Left renal pelvis (tissue), 4 donors: ENCODE results near the gene CORO7. TPM values are rescaled to one million over a fixed set of nuclear protein-coding genes. Genes with fewer than 3 reads are reported as not detected.
A peak's percentile ranks its signal among the peaks of the same experiment; 100 is the strongest.

Source experiments
- DNase-seq, 4 donors: peaks; one replicate each; pipeline ENCODE4 v3.0.0-alpha.2; 2013; ENCODE audit warnings: low read depth in 4 of 4, low spot score in 3 of 4
- polyA plus RNA-seq, 4 donors: library from polyadenylated mRNA; unstranded; fragments of 120-200 nt; gene quantifications; one replicate each; pipeline ENCODE4 v1.2.1, GENCODE V29; 2013; ENCODE audit not compliant: insufficient read length in 4 of 4

The CORO7 gene
- polyA plus RNA-seq, 4 donors: 14.1 to 25.5 (median 16.9) TPM

DNA sequence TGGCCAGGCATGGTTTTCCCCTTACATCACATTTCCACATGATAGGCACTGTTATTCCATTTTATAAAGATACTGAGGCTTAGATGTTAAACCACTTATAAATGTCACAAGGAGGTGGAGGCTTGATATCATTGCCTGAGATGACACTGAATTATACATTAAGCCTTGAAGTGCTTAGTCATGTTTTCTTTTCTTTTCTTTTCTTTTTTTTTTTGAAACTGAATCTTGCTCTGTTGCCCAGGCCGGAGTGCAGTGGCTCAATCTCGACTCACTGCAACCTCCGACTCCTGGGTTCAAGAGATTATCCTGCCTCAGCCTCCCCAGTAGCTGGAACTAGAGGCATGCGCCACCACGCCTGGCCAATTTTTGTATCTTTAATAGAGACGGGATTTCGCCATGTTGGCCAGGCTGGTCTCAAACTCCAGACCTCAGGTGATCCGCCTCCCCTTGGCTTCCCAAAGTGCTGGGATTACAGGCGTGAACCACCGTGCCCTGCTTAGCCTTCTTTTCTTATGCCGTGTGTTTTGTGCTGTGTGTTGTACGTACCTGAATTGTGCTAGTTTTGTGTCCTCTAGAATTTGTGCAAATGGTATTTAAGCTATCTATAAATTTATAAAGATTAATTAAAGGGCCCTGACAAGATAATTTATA is 10.5 kb upstream of the CORO7 start:
- no peak for DNase-seq

DNA sequence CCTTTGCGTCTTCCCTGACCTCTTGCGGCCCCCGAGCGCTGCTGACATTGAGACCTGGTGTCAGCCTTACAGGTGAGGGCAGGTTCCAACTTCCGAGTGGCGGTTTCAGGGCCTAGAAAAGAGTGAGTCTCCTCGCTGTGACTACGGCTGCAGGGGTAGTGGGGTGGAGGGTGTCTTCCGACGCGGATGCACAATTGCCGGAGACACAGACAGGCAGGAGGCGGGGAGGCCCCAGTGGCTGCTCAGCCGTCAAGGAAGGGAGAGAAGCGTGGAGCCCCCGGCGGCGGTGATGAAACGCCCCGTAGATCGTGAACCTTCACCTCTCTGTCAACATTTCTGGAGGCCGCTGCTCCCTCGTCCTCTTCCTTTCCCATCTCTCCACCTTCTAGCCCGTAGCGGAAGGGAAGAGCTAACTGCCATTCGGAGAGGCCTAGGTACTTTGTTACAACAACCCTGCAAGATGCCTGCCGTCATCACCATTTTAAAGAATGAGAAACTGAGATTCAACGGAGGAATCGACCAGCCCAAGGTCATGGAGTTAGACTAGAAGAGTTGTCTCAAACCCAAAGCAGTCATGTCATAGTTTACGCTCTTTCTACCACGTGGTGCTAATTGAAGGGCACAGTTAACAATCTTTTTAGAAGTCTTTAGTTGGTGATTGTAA is 9.8 kb upstream of the CORO7 start:
- DNase-seq: no peak

DNA sequence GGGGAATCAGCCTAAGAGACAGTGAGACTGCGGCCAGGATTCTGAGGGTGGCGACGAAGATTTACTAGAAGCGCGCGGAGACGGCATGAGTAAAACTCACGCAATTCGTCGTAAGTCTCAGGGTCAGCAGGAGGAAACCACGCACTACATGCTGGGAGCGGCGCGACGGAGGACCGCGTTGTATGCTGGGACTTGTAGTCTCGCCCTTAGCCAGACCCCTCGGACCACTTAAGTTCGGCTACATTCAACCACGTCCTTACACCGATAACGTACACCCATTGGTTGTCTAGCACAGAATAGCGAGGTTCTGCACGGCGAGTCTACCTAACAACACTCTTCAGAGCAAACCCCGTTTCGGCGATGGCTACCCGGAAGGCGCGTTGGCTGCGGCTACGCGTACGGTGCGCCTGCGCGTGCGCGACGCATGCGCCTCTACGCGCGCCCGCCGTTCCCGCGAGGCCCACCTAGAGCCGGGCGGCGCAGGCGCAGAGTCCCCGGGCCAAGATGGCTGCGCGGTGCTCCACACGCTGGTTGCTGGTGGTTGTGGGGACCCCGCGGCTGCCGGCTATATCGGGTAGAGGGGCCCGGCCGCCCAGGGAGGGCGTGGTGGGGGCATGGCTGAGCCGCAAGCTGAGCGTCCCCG is 9.1 kb upstream of the CORO7 start, which contains the start of gene DNAJA3:
DNAJA3 (plus strand) TSS at position 491 of the 643 bp plus-strand sequence; CDS start at position 505, 14 bp downstream.
- peak in 3 of 4 donors; percentile 85 to 92 (median 89) for DNase-seq

DNA sequence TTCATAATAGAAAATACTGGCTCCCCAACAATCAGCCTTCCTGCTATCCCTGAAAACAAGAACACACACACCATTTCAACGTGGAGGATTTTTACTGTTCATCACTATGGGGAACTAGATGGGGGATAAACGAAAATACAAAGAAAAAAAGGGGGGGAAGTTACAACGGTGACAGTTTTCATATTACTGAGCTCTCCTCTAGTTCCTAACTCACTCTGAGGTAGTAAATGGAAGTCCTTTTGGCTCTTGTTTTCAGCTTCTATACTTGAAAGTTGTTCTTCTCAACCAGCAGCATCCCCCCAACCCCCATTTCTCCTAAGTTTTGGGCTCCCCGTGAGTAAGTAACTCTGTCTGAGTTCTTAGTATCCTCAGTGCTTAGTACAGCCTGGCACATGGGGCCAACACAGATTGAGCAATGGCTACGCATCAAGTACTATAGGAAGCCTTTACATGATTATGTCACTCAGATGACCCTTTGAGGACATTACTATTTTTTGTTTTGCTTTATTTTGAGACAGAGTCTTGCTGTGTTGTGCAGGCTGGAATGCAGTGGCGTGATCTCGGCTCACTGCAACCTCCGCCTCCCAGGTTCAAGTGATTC is 4.2 kb upstream of the CORO7 start:
- DNase-seq: no peak

DNA sequence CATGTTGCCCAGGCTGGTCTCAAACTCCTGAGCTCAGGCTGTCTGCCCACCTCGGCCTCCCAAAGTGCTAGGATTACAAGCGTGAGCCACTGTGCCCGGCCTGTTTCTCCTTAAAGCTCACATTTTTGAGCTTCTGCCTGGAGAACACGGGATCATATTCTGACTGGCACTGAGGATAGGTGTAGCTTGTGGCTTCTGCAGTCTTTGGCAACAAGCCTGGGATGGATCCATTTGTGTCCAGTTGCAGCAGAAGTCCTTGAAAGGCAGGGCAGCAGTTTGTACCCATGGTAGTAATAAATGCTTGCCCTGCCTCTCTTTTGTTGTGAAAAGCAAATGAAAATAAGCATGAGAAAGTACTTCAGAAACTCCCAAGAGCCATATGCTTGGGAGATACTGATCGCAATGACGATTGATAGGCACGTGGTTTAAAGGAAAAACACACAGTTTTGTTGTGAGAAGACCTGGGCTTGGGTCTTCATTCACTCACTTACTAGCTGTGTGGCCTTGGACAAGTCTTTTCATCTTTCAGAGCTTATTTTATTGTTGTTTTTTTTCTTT is 3.1 kb upstream of the CORO7 start:
- no peak for DNase-seq

DNA sequence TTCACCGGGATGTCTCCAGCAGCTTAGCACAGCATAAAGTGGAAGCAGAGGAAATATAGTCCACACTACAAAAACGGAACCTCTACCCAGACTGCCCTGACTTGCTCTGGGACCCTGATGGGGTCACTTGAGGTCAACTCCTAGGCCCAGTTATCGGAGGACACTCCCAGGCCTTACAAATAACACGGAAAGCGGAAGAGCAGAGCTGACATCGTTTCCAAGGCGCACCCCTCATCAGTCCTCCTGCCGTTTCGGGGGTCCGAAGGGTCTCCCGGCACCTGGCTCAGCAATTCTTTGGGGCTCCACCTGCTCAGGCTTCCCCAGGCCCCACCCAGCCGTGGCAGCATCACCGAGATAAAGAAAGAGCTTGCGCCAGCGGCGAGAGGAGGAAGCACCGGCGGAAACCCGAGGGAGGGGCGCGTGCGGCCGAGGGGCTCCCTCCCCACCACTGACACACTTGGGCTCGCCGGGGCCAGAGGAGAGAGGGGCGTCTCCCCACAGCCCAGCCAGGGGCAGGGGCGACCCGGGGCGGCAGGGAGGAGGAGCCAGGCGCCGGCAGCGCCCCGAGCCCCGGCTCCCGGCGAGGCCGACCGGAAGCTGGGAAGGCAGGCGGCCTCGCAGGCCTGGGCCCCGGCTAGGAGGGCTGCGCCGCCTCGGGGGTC is 727 bp downstream of the CORO7 start:
- no peak for DNase-seq

DNA sequence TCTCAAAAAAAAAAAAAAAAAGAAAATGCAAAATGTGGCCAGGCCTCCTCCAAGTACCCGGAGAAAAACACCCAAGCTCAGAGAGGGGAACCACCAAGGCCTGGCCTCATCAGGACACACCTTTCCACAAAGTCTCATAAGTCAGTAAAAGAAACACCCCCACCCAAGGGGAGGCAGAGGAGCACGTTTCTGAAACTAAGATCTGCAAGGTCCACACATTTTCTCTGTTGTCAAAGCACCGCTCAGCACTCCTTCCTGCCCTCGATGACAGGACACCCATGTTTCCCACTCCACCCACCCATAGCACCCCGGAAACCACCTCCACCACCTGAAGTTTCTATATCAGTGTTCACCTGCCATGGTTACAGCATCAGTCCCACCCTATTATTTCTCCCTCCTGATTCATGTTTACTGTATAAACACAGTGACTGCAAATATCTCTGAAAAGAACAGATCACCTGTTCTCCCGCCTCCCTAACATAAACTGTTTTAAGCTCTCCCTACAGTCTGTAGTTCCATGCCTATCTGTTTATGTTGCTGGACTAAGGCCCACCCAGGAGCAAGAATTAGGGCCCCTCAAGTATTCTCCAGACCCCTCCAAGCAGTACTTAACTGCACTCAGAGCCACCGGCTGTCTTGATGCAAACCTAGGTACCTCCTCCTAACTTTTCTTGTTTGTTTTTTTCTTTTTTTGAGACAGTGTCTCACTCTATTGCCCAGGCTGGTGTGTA is 2.0 kb downstream of the CORO7 start:
- no peak for DNase-seq

DNA sequence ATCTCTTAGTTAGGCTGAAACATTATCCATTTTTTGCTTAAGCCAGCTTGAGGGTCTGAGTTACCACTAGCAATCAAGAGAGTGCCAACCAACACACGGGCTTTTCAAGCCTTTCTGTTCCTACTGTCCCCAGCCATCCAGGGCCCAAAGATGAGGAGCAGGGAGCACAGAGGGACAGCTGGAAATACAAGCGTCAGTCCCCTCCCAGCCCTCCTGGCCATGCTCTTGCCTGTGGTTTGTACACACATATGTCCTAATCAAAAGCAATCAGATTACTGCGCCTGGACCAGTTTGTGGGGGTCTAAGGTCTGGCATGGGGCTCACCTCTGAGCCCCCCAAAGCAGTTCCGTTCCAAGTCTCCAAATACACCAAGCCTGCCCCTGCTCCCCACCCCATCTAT is 3.5 kb downstream of the CORO7 start:
- DNase-seq: no peak

DNA sequence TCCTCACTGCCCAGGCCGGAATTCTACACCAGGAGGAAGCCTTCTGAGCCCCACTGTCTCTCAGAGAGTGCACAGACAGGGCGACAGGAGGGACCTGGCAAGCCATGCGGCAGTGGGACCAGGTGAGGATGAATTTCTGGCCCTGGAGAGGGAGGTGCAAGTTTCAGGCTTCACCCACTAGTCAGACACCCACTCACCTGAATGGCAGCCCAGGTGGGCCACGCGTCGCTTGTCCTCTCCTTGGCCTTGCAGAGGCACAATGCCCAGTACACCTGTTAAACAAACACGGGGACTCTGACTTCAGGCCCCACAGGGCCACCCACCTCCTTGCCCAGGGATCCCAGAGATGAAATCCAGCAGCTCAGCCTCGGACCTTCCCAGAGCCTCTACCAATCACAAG is 4.2 kb downstream of the CORO7 start:
- DNase-seq: no peak

DNA sequence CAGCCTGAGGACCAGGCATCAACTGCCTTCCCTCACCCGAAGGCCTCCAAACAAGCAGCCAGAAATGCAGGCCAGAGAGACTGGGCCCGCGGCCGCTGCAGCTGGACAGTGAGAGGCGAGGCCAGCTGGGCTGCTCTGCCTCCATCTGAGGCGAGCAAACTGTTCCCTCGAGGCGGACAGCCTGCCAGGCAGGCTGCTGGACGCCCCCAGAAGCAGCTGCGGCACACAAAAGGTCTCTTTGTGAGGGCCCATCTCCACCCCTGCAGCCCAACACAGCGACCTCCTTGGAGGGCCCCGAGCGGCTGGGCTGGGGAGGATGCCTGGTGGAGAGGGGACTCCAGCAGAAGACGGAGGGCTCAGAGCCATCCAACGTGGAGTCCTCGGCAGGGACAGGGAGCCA is 4.7 kb downstream of the CORO7 start:
- DNase-seq: no peak

DNA sequence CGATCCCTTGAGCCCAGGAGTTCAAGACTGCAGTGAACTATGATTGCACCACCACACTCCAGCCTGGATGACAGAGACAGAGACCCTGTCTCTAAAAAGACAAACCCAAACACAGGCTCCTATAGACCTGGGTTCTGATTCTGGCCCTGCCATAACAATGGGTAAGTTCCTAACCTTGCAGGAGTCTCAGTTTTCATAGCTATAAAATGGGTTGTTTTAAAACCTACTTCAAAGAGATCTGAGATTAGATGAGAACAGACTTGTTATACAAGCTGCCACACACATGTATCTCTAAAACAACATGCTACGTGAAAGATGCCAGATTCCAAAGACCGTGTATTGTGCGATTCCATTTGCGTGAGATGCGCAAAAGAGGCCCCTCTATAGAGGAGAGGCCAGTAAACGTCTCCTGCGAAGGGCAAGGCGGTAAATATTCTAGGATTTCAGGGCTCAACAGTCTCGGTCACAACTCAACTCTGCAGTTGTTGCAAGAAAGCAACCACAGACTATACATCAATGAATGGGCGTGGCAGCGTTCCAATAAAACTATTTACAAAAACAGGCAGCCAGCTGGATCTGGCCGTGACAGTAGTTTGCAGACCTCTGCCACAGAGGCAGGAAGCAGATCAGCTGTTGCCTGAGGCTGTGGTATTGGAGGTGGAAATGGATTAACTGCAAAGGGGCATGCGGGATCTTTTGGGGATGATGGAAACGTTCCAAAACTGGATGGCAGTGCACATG is 5.9 kb downstream of the CORO7 start:
- peak in 1 of 4 donors; percentile 65 for DNase-seq

DNA sequence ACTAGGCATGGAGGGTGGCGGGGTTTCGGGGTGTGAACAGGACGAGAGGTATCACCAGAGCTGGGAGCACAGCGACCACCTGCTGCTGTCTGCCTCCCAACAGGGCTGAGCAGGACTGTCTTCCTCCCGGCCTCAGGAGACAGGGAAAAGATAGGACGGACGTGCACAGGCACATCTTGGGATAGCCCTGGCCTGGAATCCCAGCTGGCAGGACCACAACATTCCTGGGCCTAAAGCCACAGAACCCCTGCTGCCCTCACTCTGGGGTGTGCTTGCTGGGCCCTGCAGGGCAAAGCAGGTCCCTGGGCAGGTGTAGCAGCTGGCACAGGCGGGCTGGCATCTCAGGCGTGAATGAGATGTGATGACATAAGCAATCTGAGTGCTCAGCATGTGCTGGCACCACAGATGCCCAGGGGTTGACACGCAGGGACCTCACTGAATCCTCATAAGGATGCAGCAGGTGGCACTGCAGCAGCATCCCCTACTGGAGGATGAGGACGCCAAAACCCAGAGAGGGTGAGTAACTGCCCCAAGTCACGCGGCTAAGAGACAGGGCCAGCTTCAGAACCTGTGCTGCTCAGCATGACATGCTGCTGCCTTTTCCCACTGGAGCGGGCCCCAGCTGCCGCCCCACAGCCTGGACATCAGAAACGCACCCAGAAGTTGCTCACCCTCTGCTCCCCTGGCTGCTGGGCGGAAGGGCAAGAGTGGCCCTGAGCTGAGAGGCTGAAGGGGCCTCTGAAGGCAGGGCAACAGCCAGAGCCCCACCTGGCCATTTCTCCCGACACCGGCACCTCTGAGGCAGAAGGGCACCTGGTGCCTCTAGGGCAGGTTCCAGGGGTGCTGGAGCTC is 7.1 kb downstream of the CORO7 start:
- no peak for DNase-seq

DNA sequence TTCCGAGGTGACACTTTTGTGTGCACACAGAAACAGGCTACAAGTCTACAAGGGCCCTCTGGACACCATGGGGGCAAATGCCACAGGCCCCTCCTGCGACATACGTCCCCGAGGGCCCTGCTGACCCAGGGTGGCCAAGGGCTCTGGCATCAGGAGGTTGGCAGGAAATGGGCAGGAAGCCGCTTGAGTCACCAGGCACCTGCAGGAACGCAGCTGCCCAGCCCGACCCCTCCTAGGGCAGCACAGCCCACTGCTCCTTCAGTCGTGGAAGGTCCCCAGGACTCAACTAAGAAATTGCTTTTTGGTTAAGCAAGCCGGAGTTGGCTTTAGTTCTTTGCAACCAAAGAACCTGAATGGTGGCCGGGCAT is 8.1 kb downstream of the CORO7 start:
- DNase-seq: no peak

DNA sequence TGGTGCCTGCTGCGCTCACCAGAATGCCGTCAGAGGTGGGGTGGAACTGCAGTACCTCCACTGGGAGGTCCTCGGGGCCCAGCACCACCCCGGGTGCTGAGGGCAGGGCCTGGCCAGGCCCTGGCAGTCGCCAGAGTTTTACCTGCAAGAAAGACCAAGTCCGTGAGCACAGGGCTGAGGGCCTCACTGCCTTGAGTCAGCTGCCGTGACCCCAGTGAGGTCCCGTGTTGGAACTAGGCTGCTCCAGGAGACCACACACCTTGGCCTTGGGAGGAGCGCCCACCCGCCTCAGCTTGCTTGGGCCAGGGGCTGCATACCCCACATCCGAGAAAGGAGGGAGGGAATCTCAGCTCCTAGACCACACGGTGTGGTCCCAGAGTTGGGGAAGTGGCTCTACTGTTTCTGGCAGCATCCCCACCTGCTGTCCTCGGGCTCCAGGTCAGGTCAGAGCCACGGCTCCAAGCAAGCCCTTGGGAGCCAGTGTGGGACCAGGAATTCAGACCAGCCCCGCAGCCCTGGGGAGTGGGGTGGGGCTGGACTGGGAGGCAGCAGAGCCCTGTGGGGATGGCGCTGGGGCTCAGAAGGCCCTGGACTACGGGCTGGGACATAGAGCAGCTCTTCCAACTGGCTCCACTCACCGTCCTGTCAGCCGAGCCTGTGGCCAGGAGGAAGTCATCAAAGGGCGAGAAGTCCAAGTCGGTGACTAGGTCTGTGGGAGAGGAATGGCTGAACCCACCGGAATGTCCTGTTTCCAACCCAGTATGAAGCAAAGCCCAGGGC is 8.7 kb downstream of the CORO7 start:
- DNase-seq: no peak

DNA sequence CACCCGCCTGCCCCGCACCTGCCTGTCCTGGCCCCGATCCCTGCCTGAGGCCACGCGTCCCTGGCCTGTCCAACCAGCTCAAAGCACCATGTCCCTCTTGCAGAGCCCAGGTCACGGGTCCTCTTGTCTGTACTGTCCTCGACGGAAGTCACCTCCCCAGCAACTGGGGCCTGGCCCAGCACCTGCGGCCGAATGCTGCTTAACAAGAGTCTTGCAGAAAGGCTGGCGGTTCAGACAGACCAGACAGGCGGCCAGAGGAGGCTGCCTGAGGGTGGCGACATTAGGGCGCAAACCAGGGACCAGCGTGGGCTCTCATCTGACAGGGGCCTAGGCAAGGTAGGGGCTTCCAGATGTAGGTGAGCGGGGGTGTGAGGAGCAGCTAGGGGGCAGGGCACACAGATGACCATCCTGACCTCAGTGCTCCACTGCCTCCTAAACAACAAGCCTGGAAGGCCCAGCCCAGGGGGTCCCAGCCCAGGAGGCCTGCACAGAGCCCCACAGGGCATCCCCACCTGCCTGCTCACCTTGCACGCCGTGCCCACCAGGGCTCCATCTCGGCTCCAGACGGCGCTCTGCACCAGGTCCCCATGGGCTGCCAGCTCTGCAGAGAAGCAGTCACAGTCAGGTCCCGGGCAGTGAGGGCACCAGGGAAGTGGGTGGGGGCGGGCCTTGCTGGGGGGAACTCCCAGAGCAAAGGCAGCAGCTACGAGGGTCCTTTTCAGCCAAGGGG is 11.3 kb downstream of the CORO7 start:
- DNase-seq: no peak

DNA sequence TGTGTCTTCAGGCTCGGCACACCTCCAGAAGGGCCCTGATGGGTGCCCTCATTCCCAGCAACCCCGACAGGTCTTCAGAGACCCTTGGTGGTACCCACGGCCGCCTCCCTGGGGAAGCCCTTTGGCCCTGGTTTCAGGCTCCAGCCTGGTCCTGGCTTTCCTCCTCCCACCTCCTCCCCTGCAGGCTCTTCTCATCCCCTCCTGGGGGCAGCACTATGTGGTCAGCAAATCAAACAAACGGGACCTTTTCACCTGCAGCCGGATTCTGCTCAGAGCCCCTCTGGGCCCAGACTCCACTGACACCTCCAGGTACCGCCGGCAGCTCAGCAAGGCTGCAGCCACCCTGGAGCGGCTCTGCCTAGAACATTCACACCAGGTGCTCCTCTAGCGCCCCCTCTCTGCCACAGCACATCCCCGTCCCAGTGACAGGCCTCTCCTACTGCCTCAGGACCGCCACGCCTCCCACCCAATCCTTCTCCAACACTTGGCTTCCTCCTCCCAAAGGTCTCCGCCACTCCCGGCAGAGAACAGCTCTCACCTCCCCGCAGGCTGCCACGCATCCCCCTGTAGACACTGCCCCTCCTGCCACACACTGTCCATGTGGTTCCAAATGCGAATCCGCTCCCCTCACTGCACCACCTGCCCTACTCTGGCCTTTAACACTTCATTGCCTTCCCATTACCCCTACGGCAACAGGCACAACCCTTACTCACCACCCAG is 12.0 kb downstream of the CORO7 start:
- no peak for DNase-seq
